Retinal pigment epithelial cell (primary cell): ENCODE results near the gene SPHK2.
A peak's percentile ranks its signal among the peaks of the same experiment; 100 is the strongest.
"Not testable (repeated sequence)": the region's sequence is repeated elsewhere in the genome, so short reads cannot be mapped to it uniquely, and the experiment has no call there.

ENCODE experiments used
- DNase-seq: peaks from one replicate; pipeline ENCODE4 v3.0.0-alpha.2; 2010; ENCODE audit warnings: low read depth
- H3K4me3 ChIP-seq: 2 replicates; pipeline ENCODE4 v1.5.1; 2011; ENCODE audit warnings: mild to moderate bottlenecking, low read length, control low read depth, moderate library complexity
- TF ChIP-seq, protein P1 (sequence below): conservative IDR thresholded peaks from 2 replicates; pipeline ENCODE4 v1.5.1; 2011; ENCODE audit warnings: low read depth, low read length, control low read depth, inconsistent platforms

SPHK2 gene

DNA sequence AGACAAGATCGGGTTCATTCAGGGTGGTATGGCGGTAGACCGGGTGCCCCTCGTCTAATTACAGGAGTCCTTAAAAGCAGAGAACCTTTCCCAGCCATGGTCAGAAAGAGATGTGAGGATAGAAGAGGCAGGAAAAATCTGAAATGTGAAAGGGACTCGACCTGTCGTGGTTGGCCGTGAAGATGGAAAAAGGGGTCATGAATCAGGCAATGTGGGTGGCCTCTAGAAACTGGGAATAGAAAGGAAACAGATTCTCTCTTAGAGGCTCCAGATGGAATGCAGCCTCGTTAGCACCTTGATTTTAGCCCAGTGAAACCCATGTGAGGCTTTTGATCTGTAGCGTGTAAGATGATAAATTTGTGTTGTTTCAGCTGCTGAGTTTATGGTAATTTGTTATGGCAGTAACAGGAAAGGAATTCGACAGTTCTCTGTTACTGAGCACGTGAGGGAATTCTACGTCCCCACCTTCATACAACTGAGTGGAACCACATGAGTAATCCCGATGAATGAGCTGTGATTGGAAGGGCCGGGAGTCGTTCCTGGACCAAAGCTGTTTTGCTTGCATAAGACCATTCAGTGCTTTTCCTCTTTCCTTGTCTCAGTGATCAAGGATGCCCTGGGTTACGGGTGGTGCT lies 37.7 kb downstream of the SPHK2 start:
- no peak overlapping the region for H3K4me3 ChIP-seq
- TF ChIP-seq, protein P1, sequence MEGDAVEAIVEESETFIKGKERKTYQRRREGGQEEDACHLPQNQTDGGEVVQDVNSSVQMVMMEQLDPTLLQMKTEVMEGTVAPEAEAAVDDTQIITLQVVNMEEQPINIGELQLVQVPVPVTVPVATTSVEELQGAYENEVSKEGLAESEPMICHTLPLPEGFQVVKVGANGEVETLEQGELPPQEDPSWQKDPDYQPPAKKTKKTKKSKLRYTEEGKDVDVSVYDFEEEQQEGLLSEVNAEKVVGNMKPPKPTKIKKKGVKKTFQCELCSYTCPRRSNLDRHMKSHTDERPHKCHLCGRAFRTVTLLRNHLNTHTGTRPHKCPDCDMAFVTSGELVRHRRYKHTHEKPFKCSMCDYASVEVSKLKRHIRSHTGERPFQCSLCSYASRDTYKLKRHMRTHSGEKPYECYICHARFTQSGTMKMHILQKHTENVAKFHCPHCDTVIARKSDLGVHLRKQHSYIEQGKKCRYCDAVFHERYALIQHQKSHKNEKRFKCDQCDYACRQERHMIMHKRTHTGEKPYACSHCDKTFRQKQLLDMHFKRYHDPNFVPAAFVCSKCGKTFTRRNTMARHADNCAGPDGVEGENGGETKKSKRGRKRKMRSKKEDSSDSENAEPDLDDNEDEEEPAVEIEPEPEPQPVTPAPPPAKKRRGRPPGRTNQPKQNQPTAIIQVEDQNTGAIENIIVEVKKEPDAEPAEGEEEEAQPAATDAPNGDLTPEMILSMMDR: no peak
- no peak for DNase-seq

DNA sequence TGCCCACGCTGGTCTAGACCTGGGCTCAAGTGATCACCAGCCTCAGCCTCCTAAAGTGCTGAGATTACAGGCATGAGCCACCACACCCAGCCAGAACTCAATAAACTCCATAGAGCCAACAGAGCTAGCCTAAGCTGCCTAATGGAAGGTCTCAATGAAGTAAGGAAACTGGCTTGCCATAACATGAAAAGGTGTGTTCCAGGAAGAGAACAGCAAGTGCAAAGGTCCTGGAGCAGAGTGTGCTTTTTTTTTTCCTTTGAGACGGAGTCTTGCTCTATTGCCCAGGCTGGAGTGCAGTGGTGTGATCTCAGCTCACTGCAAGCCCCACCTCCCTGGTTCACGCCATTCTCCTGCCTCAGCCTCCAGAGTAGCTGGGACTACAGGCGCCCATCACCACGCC lies 38.5 kb downstream of the SPHK2 start:
- not testable (repeated sequence) for DNase-seq

DNA sequence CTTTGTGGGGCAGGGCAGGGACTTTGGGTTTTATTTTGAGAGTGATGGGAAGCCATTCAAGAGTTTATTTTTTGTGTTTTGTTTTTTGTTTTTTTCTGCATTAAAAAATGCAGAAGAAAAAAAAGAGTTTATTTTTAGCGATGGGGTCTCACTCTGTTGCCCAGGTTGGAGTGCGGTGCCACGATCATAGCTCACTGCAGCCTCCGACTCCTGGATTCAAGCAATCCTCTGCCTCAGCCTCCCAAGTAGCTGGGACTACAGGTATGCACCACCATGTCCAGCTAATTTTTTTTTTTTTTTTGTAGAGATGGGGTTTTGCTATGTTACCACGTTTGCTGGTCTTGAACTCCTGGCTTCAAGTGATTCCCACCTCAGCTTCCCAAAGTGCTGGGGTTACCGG lies 39.2 kb downstream of the SPHK2 start:
- DNase-seq: no peak
- no peak overlapping the region for H3K4me3 ChIP-seq
- TF ChIP-seq, protein P1: no peak

More for the DNA sequence above, 38.5 kb downstream of the SPHK2 start:
- not testable (repeated sequence) for H3K4me3 ChIP-seq

DNA sequence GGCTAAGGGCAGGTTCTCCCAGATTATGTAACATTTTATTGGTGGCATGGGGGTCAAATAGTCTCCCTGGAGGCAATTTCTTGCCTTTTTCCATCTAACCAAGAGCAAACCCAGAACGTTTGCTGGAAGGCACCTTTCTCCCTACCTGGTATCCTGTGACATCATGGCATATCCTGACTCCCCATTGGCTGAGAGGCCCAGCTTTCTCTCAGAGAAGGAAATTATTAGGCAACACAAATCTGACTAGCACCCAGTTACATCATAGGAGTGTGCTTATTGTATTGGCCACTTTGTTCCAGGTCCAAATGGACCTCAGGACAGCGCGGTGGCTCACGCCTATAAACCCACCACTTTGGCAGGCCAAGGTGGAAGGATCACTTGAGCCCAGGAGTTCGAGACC lies 40.5 kb downstream of the SPHK2 start:
- TF ChIP-seq, protein P1: no peak
- DNase-seq: no peak

DNA sequence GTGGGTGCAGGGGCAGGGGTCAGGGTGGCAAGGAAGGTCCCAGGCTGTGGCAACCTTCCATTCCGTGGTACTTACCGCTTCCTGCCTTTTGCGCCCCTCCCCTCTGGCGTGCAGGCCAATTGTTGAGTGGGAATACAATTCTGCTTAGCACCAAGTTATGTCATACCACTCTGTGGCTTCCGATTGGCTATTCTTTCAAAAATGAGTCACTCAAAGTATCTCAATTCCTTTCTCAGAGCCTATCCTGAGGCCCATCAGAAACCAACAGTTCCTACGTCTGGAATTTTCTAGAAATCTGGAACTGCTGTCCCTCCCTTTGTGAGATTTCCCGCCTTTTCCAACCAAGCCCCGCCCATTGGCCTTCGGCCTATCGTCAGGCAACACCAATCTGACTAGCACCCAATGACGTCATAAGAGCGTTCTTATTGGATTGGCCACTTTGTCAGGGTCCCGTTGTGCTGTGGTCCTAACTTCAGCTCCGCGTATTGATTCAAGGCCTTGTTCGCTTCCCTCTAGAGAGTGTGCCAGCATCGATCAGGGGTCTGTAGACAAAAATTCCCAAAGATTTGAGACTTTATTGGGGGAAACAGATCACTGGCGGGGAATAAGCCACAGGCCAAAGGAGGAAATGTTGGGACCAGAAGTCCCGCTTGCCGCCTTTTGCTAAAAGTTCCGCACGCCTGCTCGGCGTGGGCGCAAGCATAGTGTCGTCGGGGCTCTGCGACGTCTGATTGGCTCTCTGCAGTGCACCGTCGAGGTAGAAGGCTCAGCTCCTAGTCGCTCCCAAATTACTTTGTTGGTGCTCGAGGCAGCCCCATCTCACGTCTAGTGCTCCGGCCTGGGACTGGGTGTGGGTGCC lies 41.8 kb downstream of the SPHK2 start:
- peak; percentile 46 for DNase-seq
- TF ChIP-seq, protein P1: no peak
- no peak overlapping the region for H3K4me3 ChIP-seq

More for the DNA sequence above, 40.5 kb downstream of the SPHK2 start:
- H3K4me3 ChIP-seq: no peak overlapping the region

DNA sequence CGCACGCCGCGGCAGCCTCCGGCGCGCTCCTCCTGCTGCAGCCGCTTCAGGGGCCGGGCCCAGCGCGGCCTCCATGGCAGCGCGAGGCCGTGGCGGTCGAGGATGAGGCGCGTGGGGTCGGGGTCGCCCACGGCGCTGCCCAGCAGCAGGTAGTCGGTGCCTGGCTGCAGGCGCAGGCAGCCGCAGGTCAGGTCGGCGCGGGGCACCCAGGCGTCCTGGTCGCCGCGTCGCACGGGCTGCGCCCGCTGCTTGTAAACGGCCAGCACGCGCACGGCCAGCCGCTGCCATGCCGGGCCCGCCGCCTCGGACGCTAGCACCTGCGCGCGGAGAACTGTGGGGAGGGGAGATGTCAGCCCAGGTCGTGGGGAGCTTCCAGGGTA lies 42.4 kb downstream of the SPHK2 start:
- DNase-seq: no peak
- TF ChIP-seq, protein P1: no peak
- no peak overlapping the region for H3K4me3 ChIP-seq

DNA sequence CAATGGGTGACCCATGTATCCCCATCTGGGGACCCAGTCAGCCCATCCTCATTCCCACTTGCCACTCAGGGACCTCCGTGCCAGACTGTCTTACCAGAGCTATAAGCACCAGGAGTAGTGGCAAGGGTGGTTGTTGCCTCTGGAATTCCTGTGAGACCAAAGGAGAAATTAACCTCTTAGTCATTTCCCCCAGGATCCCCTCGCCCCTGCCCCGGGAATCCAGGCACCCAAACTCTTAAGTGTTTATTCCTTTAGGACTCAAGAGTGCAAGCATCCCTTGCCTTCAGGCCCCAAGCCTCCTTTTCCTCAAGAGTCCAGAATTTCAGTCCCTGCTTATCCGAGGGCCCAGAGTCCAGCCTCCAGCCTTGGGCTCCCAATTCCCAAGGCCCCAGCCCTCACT lies 44.4 kb downstream of the SPHK2 start:
- TF ChIP-seq, protein P1: no peak
- H3K4me3 ChIP-seq: no peak overlapping the region
- DNase-seq: no peak
